Activated CD8-positive, alpha-beta memory T cell treated with anti-CD3 and anti-CD28 coated beads, Interleukin-2, amount 50 U/mL, for 48 hours (primary cell): ENCODE measurements around the gene HARS1.
A peak's percentile ranks its signal among the peaks of the same experiment; 100 is the strongest.
"Not testable (repeated sequence)": the region's sequence is repeated elsewhere in the genome, so short reads cannot be mapped to it uniquely, and the experiment has no call there.

Experiments
- DNase-seq: peaks from one replicate; pipeline ENCODE4 v3.0.0-alpha.2; 2020

Gene HARS1

GRCh38 chr5:140674211-140674610 lies 17.0 kb downstream of the HARS1 start:
- DNase-seq = no peak

- no peak for DNase-seq
These were observed 17.8 kb downstream of the HARS1 start, which contains the start of gene DND1 for GRCh38 chr5:140673187-140673976. Gene DND1 (minus strand): TSS chr5:140673576. CDS start chr5:140673542, 34 bp downstream.

- DNase-seq = no peak
These were observed 18.5 kb downstream of the HARS1 start for GRCh38 chr5:140672455-140673186.

- DNase-seq = no peak
These were observed 19.6 kb downstream of the HARS1 start for GRCh38 chr5:140671472-140672125.

DNA sequence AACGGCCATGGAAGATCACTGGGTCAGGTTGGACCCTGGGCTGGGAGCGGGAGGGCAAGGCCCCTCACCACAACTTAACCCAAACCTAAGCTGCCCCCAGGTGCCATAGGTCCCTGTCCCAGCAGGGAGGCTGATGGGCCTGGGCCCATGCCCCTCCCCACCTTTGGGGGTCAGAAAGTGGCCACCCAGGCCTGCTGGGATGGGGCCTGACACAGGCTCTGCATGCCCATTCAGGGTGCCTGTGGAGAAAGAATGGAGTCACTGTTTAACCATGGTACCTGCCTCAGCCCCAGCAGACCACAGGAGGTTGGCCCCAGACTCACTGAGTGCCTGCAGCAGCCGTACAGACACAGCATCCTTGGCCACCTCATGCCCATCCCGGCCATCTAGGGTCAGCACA lies 20.1 kb downstream of the HARS1 start:
- DNase-seq = not testable (repeated sequence)

DNA sequence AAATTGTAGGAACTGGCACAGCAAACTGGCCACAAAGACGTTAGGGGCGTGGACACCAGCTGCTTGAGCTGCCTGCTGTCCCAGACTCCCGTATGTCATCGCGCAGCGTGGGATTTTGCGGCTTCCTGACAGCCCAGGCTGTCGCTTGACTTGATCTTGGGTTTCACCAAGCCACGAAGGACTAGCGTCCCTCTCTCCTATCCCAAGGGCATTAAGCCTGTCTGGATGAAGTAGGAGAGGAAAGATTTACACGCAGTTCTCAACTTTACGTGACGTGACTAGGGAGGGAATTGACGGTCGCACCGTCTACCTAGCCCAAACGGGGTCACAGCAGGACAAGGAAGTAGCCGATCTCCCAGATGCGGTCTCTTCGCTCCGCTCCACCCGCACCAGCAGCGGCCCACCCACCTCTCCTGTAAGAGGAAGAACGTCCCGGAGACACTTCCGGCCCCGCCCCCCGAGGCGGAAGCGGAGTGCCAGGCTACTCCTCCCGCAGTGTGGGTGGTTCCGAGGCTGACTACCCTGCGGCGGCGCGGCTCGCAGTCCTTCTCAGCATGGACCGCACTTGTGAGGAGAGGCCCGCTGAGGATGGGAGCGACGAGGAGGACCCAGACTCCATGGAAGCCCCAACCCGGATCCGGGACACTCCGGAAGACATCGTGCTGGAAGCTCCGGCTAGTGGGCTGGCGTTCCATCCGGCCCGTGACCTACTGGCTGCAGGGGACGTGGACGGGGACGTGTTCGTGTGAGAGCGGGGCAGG lies 26.6 kb downstream of the HARS1 start, which contains the start of gene WDR55:
Gene WDR55, plus strand, starts transcription at position 546 of the 761 bp plus-strand sequence. Its CDS starts 9 bp downstream, at position 555.
- DNase-seq = peak; percentile 98

DNA sequence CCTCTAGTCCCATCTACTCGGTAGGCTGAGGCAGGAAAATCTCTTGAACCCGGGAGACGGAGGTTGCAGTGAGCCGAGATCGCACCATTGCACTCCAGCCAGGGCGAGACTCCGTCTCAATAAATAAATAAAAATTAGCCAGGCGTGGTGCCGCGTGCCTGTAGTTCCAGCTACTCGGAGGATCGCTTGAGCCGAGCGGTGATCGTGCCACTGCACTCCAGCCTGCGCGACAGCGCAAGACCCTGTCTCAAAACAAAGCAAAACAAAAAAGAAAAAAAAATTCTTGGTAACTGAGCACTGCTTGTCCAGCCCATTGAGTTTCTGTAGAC lies 27.2 kb downstream of the HARS1 start:
- no peak for DNase-seq

DNA sequence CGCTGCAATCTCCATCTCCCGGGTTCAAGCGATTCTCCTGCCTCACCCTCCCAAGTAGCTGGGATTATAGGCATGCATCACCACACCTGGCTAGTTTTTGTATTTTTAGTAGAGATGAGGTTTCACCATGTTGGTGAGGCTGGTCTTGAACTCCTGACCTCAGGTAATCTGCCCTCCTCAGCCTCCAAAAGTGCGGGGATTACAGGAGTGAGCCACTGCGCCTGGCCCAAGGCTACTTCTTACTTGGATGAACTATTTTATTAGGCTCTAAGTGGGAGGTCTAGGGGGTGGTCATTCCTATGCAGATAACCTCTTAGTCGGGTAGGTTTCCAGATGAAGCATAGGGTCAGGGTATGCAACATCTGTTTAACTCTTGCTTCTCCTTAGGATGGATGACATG lies 30.8 kb downstream of the HARS1 start:
- DNase-seq = not testable (repeated sequence)

GRCh38 chr5:140658870-140659269 lies 32.3 kb downstream of the HARS1 start:
- DNase-seq = no peak

GRCh38 chr5:140647042-140647419 lies 44.1 kb downstream of the HARS1 start:
- no peak for DNase-seq

DNA sequence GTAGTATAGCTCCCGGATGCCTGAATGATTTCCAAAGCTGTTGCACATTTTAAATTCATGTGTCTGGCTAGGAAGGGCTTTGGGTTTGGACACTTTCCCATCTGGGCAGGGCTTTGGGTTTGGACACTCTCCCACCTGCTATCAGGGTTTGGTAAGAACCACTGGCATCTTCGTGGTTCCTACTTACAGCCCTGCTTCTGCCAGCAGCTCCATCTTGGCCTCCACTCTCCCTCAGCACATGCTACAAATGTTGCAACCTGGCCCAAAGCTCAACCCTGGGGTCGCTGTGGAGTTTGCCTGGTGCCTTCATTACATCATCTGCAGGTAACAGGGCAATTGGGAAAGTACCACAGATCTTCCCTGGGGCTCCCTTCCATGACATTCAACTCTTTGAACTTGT lies 48.5 kb downstream of the HARS1 start:
- DNase-seq = no peak

GRCh38 chr5:140641716-140642115 lies 49.5 kb downstream of the HARS1 start:
- DNase-seq = no peak

DNA sequence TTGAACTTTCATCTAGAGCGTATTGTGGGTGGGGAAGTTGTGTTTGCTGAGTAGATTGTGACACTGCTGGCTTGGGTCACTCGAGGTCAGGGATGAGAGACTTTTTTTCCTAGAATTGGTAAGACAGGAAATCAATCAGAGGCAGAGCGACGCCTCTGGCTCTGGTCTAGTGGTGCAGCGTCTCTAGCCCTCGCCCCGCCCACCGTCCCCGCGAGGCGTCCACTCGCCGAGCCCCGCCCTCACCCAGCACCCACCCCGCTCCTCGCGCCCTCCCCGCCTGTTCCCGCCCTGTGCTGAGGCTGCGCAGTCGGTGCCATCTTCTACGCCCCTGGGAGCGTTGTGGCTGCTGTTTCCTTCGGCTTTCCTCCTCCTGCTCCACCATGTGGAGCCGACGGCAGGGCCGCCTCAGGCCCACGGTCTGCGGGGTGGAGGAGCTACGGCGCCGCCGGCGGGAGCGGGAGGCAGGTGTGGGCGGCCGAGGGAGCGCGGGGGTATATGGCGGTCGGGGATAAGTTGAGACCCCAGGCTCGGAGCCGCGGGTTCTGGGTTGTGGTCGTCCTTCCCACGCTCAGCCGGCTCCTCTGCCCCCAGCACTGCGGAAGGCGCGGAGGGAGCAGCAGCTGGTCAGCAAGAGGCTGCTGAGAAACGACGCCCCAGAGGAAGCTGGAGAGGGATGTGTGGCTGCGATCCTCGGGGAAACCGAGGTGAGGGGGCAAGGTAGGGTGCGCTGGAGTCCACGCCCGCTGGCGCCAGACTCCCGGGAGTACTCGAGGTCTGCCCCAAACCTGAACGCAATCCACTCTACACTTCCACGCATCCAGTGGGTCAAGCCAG lies 51.8 kb downstream of the HARS1 start, which contains the start of gene TMCO6:
Gene TMCO6, plus strand, starts transcription at position 304 of the 834 bp plus-strand sequence. Its CDS starts 77 bp downstream, at position 381.
- peak; percentile 97 for DNase-seq

- DNase-seq = not testable (repeated sequence)
These were observed 52.3 kb downstream of the HARS1 start for GRCh38 chr5:140638898-140639147.

DNA sequence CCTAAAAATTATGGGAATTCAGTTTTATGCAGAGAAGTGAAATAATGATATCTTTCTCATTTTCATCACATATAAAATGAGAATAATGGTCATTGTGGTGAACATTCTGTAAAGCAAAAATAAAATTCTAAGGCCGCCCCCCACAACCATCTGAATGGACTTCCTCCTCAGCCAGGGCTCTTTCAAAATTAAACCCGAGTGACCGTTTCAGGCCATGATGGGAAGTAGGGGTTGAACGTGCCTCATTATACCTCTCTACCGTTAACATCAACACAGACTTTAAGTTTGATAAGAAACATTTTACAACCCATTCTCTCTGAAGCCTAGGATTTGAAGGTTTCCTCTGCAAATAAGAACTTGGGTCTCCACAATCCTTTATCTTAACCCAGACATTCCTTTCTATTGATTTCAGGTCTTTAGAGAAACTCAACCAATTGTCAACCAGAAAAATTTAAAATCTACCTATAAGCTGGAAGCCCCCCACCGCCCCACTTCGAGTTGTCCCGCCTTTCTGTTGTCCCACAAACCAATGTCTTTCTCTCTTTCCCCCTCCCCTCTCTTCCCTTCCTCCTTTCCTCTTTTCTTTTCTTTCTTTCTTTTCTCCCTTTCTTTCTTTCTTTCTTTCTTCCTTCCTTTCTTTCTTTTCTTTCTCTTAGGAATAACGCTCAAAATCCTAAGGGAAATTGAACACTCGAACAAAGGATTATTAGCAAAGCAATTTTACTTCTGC lies 53.6 kb downstream of the HARS1 start:
- no peak for DNase-seq

- DNase-seq = no peak
These were observed 55.6 kb downstream of the HARS1 start for GRCh38 chr5:140635291-140636257.

DNA sequence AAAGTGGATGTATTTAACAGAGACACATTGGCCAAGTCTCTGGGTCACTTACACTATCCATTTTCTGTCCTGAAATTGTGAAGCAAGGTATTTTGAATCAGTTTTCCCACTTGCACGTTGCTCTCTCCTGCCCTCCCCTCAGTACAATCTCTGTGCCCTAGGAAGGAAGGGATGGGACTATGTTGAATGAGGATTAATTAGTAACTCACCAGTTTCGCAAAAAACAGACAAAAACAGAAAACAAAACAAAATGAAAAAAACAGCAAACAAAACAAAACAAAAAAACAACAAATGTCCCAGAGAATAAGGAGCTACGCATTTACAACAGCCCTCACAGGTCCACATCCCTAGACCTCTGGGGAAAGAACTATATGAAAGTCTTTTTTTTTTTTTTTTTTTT lies 57.1 kb downstream of the HARS1 start:
- DNase-seq = no peak

GRCh38 chr5:140633501-140633900 lies 57.7 kb downstream of the HARS1 start:
- DNase-seq = no peak

GRCh38 chr5:140633021-140633471 lies 58.1 kb downstream of the HARS1 start, which contains the start of gene CD14:
Gene CD14 (minus strand): TSS chr5:140633175. CDS start chr5:140633071, 104 bp downstream.
- no peak for DNase-seq
